Panc1 (cell line): ENCODE results near the gene C9. TPM values are rescaled to one million over a fixed set of nuclear protein-coding genes. Genes with fewer than 3 reads are reported as not detected.

ENCODE experiments used
- ATAC-seq: fragments of 200-7000 bp; cut with Tn5 transposase; 2 replicates; pipeline ENCODE4 v1.9.1; 2020; ENCODE audit warnings: mild to moderate bottlenecking, moderate library complexity
- BruUV-seq: library from RNA; stranded (reverse); fragments of 400-500 nt; replicated peaks from 2 replicates; lab custom pipeline; 2021; lab: Mats Ljungman, UMichigan
- CTCF ChIA-PET: fragments of 300-600 bp; sonication (Branson Sonifier 250); formaldehyde crosslinking; loops from one replicate; lab custom pipeline; 2022; ENCODE audit warnings: antibody characterized with exemption; lab: Charles Lee
- POLR2A ChIA-PET: fragments of 300-600 bp; sonication (Branson Sonifier 250); formaldehyde crosslinking; loops from one replicate; lab custom pipeline; 2022; ENCODE audit warnings: antibody characterized with exemption; lab: Charles Lee
- DNase-seq: peaks from one replicate; pipeline ENCODE4 v3.0.0-alpha.2; 2010; ENCODE audit warnings: low read depth, low spot score
- H3K27ac ChIP-seq: 2 replicates; pipeline ENCODE4 v1.5.1; 2011; ENCODE audit warnings: mild to moderate bottlenecking, low read length, inconsistent platforms
- H3K27me3 ChIP-seq: fragments of 200-500 bp; sonication (Bioruptor generic); 2 replicates; pipeline ENCODE4 v1.6.0; 2014; ENCODE audit warnings: low read length, inconsistent platforms; ENCODE audit not compliant: control insufficient read depth, insufficient read depth
- H3K36me3 ChIP-seq: fragments of 200-500 bp; sonication (Bioruptor generic); 2 replicates; pipeline ENCODE4 v1.5.1; 2014; ENCODE audit warnings: inconsistent platforms, mild to moderate bottlenecking, low read length, moderate library complexity; ENCODE audit not compliant: control insufficient read depth, insufficient read depth
- H3K4me1 ChIP-seq: 2 replicates; pipeline ENCODE4 v1.5.1; 2011; ENCODE audit warnings: inconsistent platforms, mild to moderate bottlenecking, low read length, moderate library complexity; ENCODE audit not compliant: control insufficient read depth, insufficient read depth
- H3K4me3 ChIP-seq, 2 experiments: 2 replicates each; pipeline ENCODE4 v1.5.1; 2011 to 2012; ENCODE audit warnings: low read depth in 2 of 2, low read length in 2 of 2, mild to moderate bottlenecking in 2 of 2, inconsistent platforms in 1 of 2, moderate library complexity in 1 of 2
- H3K9me3 ChIP-seq: fragments of 200-500 bp; sonication (Bioruptor generic); 2 replicates; pipeline ENCODE4 v1.5.1; 2014; ENCODE audit warnings: low read depth, mild to moderate bottlenecking, inconsistent platforms, low read length, moderate library complexity; ENCODE audit not compliant: control insufficient read depth, insufficient read depth
- POLR2AphosphoS5 ChIP-seq: IDR thresholded peaks from 2 replicates; pipeline ENCODE4 v1.6.1; 2012; ENCODE audit warnings: mild to moderate bottlenecking, low read depth, low read length, moderate library complexity
- SIN3A ChIP-seq: IDR thresholded peaks from 2 replicates; pipeline ENCODE4 v1.6.1; 2012; ENCODE audit warnings: low read depth, mild to moderate bottlenecking, low read length, moderate library complexity, borderline replicate concordance; ENCODE audit not compliant: insufficient read depth
- TCF7L2 ChIP-seq: IDR thresholded peaks from 2 replicates; pipeline ENCODE4 v1.6.1; 2011; ENCODE audit warnings: mild to moderate bottlenecking, low read depth, low read length, inconsistent platforms
- in situ Hi-C: cut with HindIII; loops from 2 replicates; pipeline ENCODE4 v1.10.0; 2016; ENCODE audit warnings: low sequenced_read_pairs, low pct_unique_long_range_greater_than_20kb
- intact Hi-C: fragments of 100-400 bp; cut with micrococcal nuclease; formaldehyde crosslinking; loops from one replicate; pipeline ENCODE4 v1.10.0; 2022; ENCODE audit not compliant: unreplicated experiment
- total RNA-seq: library from RNA; stranded (reverse); gene quantifications from one replicate; pipeline ENCODE4 v1.2.1, GENCODE V29; 2021; ENCODE audit not compliant: unreplicated experiment
- TF ChIP-seq, protein P1 (sequence below): fragments of 450-650 bp; IDR thresholded peaks from 2 replicates; pipeline ENCODE4 v1.5.1; 2017; ENCODE audit warnings: mild to moderate bottlenecking
- TF ChIP-seq, protein P2 (sequence below), 2 experiments: IDR thresholded peaks; 2 replicates each; pipeline ENCODE4 v1.6.1; 2011 to 2012; ENCODE audit warnings: low read depth in 2 of 2, control low read depth in 1 of 2, low read length in 1 of 2, mild to moderate bottlenecking in 1 of 2, moderate library complexity in 1 of 2; ENCODE audit not compliant: insufficient read depth in 1 of 2

Gene C9
- total RNA-seq, 1 experiment from 2014 or later, result 0.05 TPM

DNA sequence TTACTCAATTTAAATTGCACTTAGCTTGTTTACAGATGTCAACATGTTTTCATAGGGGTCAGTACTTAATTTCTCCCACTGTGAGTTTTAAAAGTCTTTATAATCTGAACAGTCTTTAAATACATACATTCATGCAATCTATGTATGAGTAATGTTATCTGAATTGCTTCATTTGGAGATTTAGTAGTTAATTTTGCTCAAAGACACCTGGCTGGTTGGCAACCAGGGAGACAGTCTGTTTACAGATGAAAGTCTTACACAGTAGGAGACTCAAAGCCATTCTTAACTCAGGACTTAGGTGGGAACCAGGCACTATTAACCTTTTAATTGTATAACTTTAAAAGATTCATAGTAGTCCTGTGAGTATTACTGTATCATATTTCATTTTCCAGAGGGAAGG is 31.2 kb upstream of the C9 start:
- no peaks in the 10 kb centered on the region for H3K9me3 ChIP-seq
- no peaks in the 10 kb centered on the region for H3K4me1 ChIP-seq
- CTCF ChIA-PET, result no interaction called here
- H3K4me3 ChIP-seq, result no peak overlapping the region
- intact Hi-C loops, result no loop called here
- DNase-seq (no peak), ATAC-seq (no peak)
- POLR2A ChIA-PET, result no interaction called here
- in situ Hi-C loops, result no loop called here
- no peak for TF ChIP-seq SIN3A
- no peak for TF ChIP-seq TCF7L2
- no peak overlapping the region for H3K27ac ChIP-seq
- BruUV-seq, result no TSS peak
- H3K27me3 ChIP-seq, result no peaks in the 10 kb centered on the region
- no peaks in the 10 kb centered on the region for H3K36me3 ChIP-seq

DNA sequence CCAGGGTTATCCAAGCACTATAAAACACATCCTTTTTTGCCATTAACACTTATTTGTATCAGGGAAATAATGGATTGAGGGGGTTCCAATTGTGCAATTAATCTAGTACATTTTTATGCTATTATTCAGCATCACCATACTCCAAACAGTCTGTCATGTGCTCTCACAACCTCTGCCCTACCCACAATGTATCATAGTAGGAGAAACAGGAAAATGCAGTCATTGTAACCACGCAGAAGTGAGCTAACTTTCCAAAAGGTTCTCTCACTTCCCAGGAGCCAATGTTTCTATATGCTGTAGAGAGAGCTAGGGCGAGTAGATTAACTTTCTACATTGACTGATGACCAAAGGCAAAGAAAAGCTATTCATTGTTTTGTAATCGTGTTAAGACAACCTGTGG is 30.7 kb upstream of the C9 start:
- Histone ChIP-seq H3K9me3 (no peaks in the 10 kb centered on the region), H3K36me3 (no peaks in the 10 kb centered on the region), H3K27me3 (no peaks in the 10 kb centered on the region), H3K27ac (no peak overlapping the region), H3K4me3 (no peak overlapping the region), H3K4me1 (no peaks in the 10 kb centered on the region)
- no peak for DNase-seq
- intact Hi-C loops, result no loop called here
- POLR2A ChIA-PET, result no interaction called here
- TF ChIP-seq, protein P1, sequence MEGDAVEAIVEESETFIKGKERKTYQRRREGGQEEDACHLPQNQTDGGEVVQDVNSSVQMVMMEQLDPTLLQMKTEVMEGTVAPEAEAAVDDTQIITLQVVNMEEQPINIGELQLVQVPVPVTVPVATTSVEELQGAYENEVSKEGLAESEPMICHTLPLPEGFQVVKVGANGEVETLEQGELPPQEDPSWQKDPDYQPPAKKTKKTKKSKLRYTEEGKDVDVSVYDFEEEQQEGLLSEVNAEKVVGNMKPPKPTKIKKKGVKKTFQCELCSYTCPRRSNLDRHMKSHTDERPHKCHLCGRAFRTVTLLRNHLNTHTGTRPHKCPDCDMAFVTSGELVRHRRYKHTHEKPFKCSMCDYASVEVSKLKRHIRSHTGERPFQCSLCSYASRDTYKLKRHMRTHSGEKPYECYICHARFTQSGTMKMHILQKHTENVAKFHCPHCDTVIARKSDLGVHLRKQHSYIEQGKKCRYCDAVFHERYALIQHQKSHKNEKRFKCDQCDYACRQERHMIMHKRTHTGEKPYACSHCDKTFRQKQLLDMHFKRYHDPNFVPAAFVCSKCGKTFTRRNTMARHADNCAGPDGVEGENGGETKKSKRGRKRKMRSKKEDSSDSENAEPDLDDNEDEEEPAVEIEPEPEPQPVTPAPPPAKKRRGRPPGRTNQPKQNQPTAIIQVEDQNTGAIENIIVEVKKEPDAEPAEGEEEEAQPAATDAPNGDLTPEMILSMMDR, result no peak
- TF ChIP-seq POLR2AphosphoS5 (no peak), TCF7L2 (no peak), SIN3A (no peak)
- TF ChIP-seq, protein P2, sequence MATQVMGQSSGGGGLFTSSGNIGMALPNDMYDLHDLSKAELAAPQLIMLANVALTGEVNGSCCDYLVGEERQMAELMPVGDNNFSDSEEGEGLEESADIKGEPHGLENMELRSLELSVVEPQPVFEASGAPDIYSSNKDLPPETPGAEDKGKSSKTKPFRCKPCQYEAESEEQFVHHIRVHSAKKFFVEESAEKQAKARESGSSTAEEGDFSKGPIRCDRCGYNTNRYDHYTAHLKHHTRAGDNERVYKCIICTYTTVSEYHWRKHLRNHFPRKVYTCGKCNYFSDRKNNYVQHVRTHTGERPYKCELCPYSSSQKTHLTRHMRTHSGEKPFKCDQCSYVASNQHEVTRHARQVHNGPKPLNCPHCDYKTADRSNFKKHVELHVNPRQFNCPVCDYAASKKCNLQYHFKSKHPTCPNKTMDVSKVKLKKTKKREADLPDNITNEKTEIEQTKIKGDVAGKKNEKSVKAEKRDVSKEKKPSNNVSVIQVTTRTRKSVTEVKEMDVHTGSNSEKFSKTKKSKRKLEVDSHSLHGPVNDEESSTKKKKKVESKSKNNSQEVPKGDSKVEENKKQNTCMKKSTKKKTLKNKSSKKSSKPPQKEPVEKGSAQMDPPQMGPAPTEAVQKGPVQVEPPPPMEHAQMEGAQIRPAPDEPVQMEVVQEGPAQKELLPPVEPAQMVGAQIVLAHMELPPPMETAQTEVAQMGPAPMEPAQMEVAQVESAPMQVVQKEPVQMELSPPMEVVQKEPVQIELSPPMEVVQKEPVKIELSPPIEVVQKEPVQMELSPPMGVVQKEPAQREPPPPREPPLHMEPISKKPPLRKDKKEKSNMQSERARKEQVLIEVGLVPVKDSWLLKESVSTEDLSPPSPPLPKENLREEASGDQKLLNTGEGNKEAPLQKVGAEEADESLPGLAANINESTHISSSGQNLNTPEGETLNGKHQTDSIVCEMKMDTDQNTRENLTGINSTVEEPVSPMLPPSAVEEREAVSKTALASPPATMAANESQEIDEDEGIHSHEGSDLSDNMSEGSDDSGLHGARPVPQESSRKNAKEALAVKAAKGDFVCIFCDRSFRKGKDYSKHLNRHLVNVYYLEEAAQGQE (IDR thresholded peaks at IDR 0.05; ENCODE audit: insufficient read depth in 1 of 2, low read depth in 2 of 2, low read length in 1 of 2), result no peak
- BruUV-seq, result no TSS peak
- CTCF ChIA-PET, result no interaction called here
- ATAC-seq, result no peak
- in situ Hi-C loops, result no loop called here

DNA sequence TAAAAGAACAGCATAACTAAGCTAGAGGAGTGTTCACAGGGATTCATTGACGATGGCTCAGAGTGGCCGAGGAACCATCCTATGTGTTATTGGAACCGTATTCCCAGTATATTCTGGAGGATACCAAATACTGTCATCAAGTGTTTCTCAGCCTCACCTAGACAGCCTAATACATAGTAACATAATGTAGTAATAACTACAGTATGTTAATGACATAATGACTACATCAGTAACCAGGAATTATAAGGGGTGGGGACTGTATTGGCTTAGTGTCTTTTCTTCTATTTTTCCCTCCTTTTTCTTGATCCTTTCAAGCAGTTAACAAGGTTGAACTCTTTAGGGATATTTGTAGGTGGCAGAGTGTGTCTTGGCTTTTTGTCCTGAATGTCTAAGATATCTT is 26.6 kb upstream of the C9 start:
- intact Hi-C loops (no loop called here), in situ Hi-C loops (no loop called here)
- POLR2A ChIA-PET, result no interaction called here
- DNase-seq (no peak), ATAC-seq (no peak)
- TF ChIP-seq POLR2AphosphoS5 (no peak), TCF7L2 (no peak), SIN3A (no peak)
- TF ChIP-seq, protein P1, result no peak
- TF ChIP-seq, protein P2 (IDR thresholded peaks at IDR 0.05; ENCODE audit: insufficient read depth in 1 of 2, low read depth in 2 of 2, low read length in 1 of 2), result no peak
- Histone ChIP-seq H3K9me3 (no peaks in the 10 kb centered on the region), H3K4me3 (no peak overlapping the region), H3K4me1 (no peaks in the 10 kb centered on the region), H3K27me3 (no peaks in the 10 kb centered on the region), H3K36me3 (no peaks in the 10 kb centered on the region), H3K27ac (no peak overlapping the region)
- BruUV-seq, result no TSS peak
- CTCF ChIA-PET, result no interaction called here
